ENCODE results near the gene PPARG.

- TF ChIP-seq MXD4 (CRISPR knock-in tag; IDR thresholded peaks at IDR 0.05; ENCODE audit: borderline replicate concordance) = no peak
- no peak for TF ChIP-seq ETV6 (CRISPR knock-in tag; IDR thresholded peaks at IDR 0.05)
- TF ChIP-seq, protein P1, sequence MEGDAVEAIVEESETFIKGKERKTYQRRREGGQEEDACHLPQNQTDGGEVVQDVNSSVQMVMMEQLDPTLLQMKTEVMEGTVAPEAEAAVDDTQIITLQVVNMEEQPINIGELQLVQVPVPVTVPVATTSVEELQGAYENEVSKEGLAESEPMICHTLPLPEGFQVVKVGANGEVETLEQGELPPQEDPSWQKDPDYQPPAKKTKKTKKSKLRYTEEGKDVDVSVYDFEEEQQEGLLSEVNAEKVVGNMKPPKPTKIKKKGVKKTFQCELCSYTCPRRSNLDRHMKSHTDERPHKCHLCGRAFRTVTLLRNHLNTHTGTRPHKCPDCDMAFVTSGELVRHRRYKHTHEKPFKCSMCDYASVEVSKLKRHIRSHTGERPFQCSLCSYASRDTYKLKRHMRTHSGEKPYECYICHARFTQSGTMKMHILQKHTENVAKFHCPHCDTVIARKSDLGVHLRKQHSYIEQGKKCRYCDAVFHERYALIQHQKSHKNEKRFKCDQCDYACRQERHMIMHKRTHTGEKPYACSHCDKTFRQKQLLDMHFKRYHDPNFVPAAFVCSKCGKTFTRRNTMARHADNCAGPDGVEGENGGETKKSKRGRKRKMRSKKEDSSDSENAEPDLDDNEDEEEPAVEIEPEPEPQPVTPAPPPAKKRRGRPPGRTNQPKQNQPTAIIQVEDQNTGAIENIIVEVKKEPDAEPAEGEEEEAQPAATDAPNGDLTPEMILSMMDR (IDR thresholded peaks at IDR 0.05) = no peak
- TF ChIP-seq, protein P2, sequence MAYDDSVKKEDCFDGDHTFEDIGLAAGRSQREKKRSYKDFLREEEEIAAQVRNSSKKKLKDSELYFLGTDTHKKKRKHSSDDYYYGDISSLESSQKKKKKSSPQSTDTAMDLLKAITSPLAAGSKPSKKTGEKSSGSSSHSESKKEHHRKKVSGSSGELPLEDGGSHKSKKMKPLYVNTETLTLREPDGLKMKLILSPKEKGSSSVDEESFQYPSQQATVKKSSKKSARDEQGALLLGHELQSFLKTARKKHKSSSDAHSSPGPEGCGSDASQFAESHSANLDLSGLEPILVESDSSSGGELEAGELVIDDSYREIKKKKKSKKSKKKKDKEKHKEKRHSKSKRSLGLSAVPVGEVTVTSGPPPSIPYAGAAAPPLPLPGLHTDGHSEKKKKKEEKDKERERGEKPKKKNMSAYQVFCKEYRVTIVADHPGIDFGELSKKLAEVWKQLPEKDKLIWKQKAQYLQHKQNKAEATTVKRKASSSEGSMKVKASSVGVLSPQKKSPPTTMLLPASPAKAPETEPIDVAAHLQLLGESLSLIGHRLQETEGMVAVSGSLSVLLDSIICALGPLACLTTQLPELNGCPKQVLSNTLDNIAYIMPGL (CRISPR knock-in tag; IDR thresholded peaks at IDR 0.05) = no peak
- no peak for TF ChIP-seq AFF4 (CRISPR knock-in tag; IDR thresholded peaks at IDR 0.05; ENCODE audit: borderline replicate concordance)
- TF ChIP-seq E2F1 (CRISPR knock-in tag; IDR thresholded peaks at IDR 0.05) = no peak
- no peak for TF ChIP-seq CREM (CRISPR knock-in tag; IDR thresholded peaks at IDR 0.05)
- TF ChIP-seq JUN (CRISPR knock-in tag; IDR thresholded peaks at IDR 0.05) = no peak
- TF ChIP-seq ZNF232 (CRISPR knock-in tag; IDR thresholded peaks at IDR 0.05) = no peak
- no peak for TF ChIP-seq KAT7 (CRISPR knock-in tag; IDR thresholded peaks at IDR 0.05; ENCODE audit: borderline replicate concordance)
- TF ChIP-seq ESRRA (CRISPR knock-in tag; IDR thresholded peaks at IDR 0.05; ENCODE audit: borderline replicate concordance) = no peak
- no peak for TF ChIP-seq NFE2L1 (CRISPR knock-in tag; IDR thresholded peaks at IDR 0.05)
- no peak for TF ChIP-seq FOXP1 (CRISPR knock-in tag; IDR thresholded peaks at IDR 0.05; ENCODE audit: borderline replicate concordance)
- TF ChIP-seq ZBTB21 (CRISPR knock-in tag; IDR thresholded peaks at IDR 0.05; ENCODE audit: borderline replicate concordance) = no peak
Measured at GRCh38 chr3:12313519-12313918, 24.6 kb downstream of the PPARG start.
